NT2/D1 (cell line): ENCODE measurements around the gene GPR176.

Experiments
- DNase-seq: peaks from one replicate; pipeline ENCODE4 v3.0.0-alpha.2; 2011; ENCODE audit warnings: low read depth, low spot score
- H3K27me3 ChIP-seq: 2 replicates; pipeline ENCODE4 v1.6.0; 2011; ENCODE audit warnings: mild to moderate bottlenecking; ENCODE audit not compliant: insufficient read length, insufficient read depth
- H3K36me3 ChIP-seq: 2 replicates; pipeline ENCODE4 v1.6.1; 2011; ENCODE audit warnings: mild to moderate bottlenecking, low read length, mixed read lengths; ENCODE audit not compliant: insufficient read depth, insufficient read length
- H3K4me1 ChIP-seq: 2 replicates; pipeline ENCODE4 v1.5.1; 2011; ENCODE audit not compliant: insufficient read depth, insufficient read length
- H3K4me3 ChIP-seq: 2 replicates; pipeline ENCODE4 v1.5.1; 2011; ENCODE audit warnings: low read depth; ENCODE audit not compliant: insufficient read length
- H3K9ac ChIP-seq: 2 replicates; pipeline ENCODE4 v1.6.0; 2011; ENCODE audit warnings: low read depth; ENCODE audit not compliant: insufficient read length
- H3K9me3 ChIP-seq: 2 replicates; pipeline ENCODE4 v1.5.1; 2011; ENCODE audit warnings: mild to moderate bottlenecking, low read length; ENCODE audit not compliant: insufficient read depth
- SUZ12 ChIP-seq: IDR thresholded peaks from 2 replicates; pipeline ENCODE4 v1.6.1; 2011; ENCODE audit not compliant: insufficient read length, insufficient read depth; ENCODE audit errors: extremely low read depth
- YY1 ChIP-seq: IDR thresholded peaks from 2 replicates; pipeline ENCODE4 v1.6.1; 2011; ENCODE audit not compliant: insufficient read length, insufficient read depth
- ZNF274 ChIP-seq: IDR thresholded peaks from 2 replicates; pipeline ENCODE4 v1.6.1; 2011; ENCODE audit warnings: mild to moderate bottlenecking, low read depth, low read length

GPR176 gene

DNA sequence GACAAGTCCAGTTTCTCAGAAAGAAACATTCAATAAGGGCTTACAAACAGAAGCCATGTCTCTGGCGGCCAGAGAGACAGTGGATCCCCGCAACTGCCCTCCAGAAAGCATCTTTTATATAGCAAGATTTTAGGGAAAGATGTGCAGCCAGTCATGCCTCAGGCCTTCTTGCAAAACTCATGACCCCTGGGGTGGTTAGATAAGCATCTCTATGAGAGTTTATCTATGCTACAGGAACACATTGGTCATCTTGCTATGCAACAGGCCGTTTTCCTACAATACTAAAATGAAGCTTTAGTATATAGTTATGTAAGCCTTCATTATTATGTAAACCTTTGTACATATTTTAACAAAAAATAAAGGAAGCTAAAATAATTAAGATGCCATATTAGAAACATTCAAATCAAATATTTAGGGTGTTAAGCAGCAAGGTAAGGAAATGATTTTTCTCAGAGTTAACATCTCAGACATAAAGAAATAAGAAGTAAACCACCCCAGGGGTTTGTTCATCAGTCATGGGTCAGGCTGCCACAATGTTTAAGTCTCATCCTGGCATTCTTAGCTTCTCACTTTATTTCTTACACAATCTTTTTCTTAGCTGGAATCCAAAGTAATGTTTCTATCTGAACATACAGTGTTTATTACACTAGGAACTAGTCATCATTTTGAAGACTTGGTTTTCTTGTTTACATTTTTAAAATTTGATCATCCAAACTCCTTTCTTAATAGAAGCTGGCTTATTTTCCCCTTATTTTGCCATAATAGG, 131.1 kb downstream of the GPR176 start:
- Histone ChIP-seq H3K4me1 (no peaks in the 10 kb centered on the region), H3K36me3 (peaks cover 10% of the 10 kb centered on the region), H3K9me3 (no peaks in the 10 kb centered on the region), H3K9ac (no peak overlapping the region), H3K27me3 (no peaks in the 10 kb centered on the region), H3K4me3 (no peak overlapping the region)
- TF ChIP-seq SUZ12: no peak
- TF ChIP-seq ZNF274: no peak
- no peak for TF ChIP-seq YY1
- no peak for DNase-seq

DNA sequence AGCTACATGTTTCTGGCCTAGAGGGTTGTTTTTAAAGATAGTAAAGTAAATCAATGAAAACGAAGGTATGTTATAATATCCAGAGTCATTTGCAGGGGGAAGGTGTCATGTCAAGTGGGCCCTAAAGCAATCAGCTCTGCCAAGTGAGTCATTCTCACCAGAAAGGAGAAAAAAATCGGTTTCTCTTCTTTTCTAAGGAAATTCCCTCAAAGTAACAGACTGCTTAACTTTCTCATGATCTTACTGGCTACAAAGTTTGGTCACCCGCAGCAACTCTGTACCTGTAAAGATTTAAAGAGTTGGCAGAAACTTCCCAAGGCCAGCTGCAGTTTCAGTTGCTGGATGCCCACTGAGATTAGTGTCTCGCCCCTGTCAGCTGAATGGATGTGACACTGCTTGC, 132.0 kb downstream of the GPR176 start:
- Histone ChIP-seq H3K9ac (no peak overlapping the region), H3K4me3 (no peak overlapping the region), H3K36me3 (peaks cover 10% of the 10 kb centered on the region), H3K4me1 (no peaks in the 10 kb centered on the region), H3K27me3 (no peaks in the 10 kb centered on the region), H3K9me3 (no peaks in the 10 kb centered on the region)
- DNase-seq: no peak
- TF ChIP-seq ZNF274 (no peak), SUZ12 (no peak), YY1 (no peak)

DNA sequence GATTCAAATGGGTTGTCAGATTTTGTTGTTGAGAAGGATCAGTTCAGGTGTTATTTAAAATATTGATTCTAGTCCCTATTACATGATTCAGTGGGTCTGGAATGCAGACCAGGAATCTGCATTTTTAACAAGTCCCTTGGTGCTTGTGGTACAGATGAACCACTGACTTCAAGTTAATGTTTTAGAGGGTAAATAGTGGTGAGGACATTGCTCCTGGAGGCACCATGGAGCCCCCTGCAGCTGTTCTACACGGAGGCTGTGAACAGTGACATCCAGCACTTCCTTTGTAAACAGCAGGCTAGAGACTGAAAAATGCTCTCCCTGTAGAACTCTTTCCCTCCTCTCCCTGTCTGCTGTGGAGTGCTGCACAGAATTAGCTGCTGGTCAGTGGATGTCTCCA, 132.6 kb downstream of the GPR176 start:
- Histone ChIP-seq H3K9me3 (no peaks in the 10 kb centered on the region), H3K4me1 (no peaks in the 10 kb centered on the region), H3K27me3 (no peaks in the 10 kb centered on the region), H3K4me3 (no peak overlapping the region), H3K9ac (no peak overlapping the region), H3K36me3 (peaks cover 10% of the 10 kb centered on the region)
- no peak for TF ChIP-seq YY1
- TF ChIP-seq ZNF274: no peak
- TF ChIP-seq SUZ12: no peak
- DNase-seq: no peak

DNA sequence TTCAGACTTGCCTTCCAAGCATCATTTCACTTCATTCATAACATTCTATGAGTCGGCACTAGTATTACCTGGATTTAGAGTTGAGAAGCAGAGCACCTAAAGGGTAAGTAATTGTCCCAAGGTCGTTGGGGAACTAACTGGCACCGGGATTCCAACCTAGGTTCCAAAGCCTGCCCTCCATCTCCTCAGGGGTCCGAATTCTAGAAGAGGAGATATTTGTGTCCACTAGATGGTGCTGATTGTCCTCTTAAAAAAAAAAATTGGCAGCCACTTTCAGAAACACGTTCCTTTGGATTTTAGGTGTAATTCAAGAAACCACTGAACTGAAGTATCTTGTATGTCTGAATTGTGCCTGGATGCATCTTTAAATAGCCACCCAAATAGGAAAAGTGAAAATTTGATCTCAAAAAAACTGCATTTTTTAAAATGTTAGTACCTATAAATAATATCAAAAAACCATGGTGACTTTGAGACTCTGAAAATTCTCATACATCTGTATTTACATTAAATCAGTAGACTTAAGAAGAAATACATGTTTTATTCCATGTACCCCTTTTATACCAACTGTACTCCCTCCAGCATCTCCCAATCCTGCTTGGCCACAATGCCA, 133.5 kb downstream of the GPR176 start:
- H3K4me1 ChIP-seq: no peaks in the 10 kb centered on the region

DNA sequence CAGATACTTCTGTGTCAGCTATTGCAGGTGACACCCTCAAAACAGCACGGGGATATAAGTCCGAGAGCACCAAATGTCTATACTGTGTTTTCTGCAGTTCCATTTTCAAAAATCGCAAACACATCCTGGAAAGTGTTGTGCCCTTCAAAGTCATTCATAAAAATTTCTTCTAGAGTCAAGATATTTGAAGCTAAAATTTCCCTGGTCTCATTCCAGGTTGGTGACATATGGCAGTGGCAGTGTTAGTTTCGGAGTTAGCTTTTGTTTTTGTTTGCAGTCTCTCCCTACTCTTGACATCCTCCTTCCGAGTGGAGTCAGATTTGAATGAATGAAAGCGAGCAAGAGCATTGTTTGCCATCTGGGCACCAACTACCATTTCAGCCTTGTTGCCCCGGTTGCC, 134.2 kb downstream of the GPR176 start:
- H3K36me3 ChIP-seq: peaks cover 10% of the 10 kb centered on the region
- no peaks in the 10 kb centered on the region for H3K27me3 ChIP-seq
- no peak for DNase-seq
- no peaks in the 10 kb centered on the region for H3K4me1 ChIP-seq
- no peak overlapping the region for H3K9ac ChIP-seq
- no peaks in the 10 kb centered on the region for H3K9me3 ChIP-seq
- no peak overlapping the region for H3K4me3 ChIP-seq
- TF ChIP-seq SUZ12 (no peak), ZNF274 (no peak), YY1 (no peak)

More for the DNA sequence above, 133.5 kb downstream of the GPR176 start:
- Histone ChIP-seq H3K4me3 (no peak overlapping the region), H3K27me3 (no peaks in the 10 kb centered on the region), H3K36me3 (peaks cover 10% of the 10 kb centered on the region), H3K9me3 (no peaks in the 10 kb centered on the region), H3K9ac (no peak overlapping the region)
- DNase-seq: no peak
- TF ChIP-seq SUZ12: no peak
- no peak for TF ChIP-seq ZNF274
- TF ChIP-seq YY1: no peak

DNA sequence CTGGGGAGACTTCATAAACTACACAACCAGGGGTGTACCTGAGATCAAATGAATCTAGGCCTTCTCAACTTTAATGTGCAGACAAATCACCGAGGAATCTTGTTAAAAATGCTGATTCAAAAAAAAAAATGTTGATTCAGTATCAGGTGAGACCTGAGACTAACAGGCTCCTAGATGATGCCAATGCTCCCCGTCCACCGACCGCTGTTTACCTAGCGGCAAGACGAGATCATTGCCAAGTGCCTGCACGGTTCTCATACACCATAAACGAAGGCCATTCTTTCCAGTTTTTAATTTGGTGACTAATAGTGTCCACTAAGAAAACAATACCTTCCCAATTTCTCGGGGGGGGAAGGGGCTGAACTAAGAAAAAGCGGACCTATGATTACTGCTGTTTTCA, 134.9 kb downstream of the GPR176 start:
- TF ChIP-seq YY1: no peak
- TF ChIP-seq SUZ12: no peak
- TF ChIP-seq ZNF274: no peak
- no peak for DNase-seq
- H3K4me1 ChIP-seq: no peaks in the 10 kb centered on the region
- no peaks in the 10 kb centered on the region for H3K27me3 ChIP-seq
- H3K9me3 ChIP-seq: no peaks in the 10 kb centered on the region
- no peak overlapping the region for H3K9ac ChIP-seq
- H3K4me3 ChIP-seq: no peak overlapping the region
- peaks cover 10% of the 10 kb centered on the region for H3K36me3 ChIP-seq

DNA sequence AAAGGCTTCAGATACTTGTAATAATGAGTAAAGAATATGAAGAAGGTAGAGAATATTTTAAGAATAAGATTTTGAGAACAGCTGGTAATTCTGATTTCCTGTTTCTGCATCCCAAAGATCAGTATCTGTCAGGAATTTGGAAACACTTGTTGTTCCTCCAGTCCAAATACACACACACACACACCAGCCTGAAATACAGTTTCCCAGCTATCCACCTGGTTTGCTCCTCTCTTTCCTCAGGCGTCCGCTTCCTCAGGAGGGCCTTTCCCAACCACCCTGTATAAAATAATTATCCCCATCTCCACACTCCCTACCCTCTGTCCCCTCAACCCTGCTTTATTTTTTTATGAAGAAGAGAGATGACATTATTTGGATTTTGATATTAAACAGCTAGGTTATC, 135.4 kb downstream of the GPR176 start:
- TF ChIP-seq YY1 (no peak), ZNF274 (no peak), SUZ12 (no peak)
- Histone ChIP-seq H3K4me1 (no peaks in the 10 kb centered on the region), H3K4me3 (no peak overlapping the region), H3K36me3 (peaks cover 10% of the 10 kb centered on the region), H3K27me3 (no peaks in the 10 kb centered on the region), H3K9me3 (no peaks in the 10 kb centered on the region), H3K9ac (no peak overlapping the region)
- DNase-seq: no peak
